Measurements from ENCODE around the gene POLR2I.

The POLR2I gene

DNA sequence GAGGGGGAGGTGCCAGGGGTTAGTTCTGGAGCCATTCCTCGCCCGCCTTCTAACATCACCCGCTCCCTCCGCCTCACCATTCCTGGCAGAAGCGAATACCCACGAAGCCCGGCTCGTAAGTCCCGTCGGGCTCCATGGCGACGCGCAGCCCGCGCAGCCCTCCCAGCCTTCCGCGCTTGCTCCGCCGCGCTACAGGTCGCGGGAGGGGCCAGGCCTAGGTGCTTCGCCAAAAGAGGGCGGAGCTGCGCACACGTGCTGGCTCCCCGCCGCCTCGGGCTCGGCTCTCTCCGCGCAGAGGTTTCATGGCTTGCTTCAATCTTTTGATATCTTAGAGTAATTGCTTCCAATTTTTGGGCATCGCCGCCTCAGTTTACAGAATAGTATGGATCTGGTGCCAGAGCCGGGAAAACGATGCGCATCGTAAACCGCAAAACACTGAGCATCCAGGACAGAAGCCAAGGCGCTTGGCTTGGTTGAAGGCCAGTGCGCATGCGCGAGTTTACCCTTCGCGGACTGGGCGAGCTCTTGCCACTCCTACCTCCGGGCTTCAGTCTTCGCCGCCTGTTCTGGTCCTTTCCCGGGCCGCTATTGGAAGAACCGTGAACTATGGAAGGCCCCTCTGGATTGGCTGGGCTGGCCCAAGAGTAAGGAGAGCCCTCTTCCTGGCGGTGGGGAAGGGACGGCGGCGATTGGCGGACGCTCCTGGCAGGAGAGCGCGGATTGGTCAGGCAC is at the start of gene POLR2I:
POLR2I (minus strand) TSS at position 155 of the 732 bp plus-strand sequence; CDS start at position 136, 19 bp downstream.
- no peak for TF ChIP-seq GATA2 (IDR thresholded peaks at IDR 0.05; ENCODE audit: low read depth, low read length)
- no peak for TF ChIP-seq GATA3 (IDR thresholded peaks at IDR 0.05; ENCODE audit: low read depth, low read length)

- no peak for TF ChIP-seq GATA2 (IDR thresholded peaks at IDR 0.05; ENCODE audit: low read depth, low read length)
- TF ChIP-seq GATA3 (IDR thresholded peaks at IDR 0.05; ENCODE audit: low read depth, low read length): no peak
Measured at GRCh38 chr19:36163813-36164212, 49.1 kb upstream of the POLR2I start.

DNA sequence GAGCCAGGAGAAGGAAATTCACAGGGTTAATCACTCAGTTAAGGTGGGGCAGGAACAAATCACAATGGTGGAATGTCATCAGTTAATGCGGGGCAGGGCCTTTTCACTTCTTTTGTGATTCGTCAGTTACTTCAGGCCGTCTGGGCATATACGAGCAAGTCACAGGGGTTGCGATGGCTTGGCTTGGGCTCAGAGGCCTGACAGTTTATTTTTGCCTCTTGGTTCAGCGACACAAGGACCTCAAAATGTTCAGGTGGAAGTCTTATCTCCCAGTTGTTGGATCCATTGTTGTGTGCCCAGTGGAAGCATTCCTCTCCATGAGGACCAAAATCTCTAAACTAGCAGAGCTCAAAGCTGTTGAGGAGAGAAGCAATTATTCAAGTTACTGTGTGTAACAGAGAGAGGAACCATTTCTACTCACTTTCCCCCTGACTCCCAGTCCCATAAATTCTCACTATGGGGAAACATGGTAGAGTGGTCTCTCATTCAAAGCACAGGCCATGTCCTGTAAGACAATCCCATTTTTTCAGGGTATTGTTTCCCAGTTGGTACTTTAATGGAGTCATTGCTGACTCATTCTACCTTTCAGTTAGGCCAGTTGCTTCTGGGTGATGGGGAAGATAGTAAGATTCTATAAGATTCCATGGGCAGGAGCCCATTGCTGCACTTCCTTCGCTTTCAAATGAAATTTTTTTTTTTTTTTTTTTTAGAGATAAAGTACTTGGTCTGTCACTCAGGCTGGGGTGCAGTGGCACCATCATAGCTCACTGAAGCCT is 46.3 kb upstream of the POLR2I start:
- no peak for TF ChIP-seq GATA3 (IDR thresholded peaks at IDR 0.05; ENCODE audit: low read depth, low read length)
- no peak for TF ChIP-seq GATA2 (IDR thresholded peaks at IDR 0.05; ENCODE audit: low read depth, low read length)

- no peak for TF ChIP-seq GATA3 (IDR thresholded peaks at IDR 0.05; ENCODE audit: low read depth, low read length)
- no peak for TF ChIP-seq GATA2 (IDR thresholded peaks at IDR 0.05; ENCODE audit: low read depth, low read length)
Measured at GRCh38 chr19:36153126-36153525, 38.5 kb upstream of the POLR2I start.

GRCh38 chr19:36152352-36153091 is 37.8 kb upstream of the POLR2I start, which contains the start of gene COX7A1:
COX7A1 (minus strand) TSS chr19:36152447; CDS start chr19:36152407, 40 bp downstream.
- TF ChIP-seq GATA3 (IDR thresholded peaks at IDR 0.05; ENCODE audit: low read depth, low read length) (no peak), GATA2 (IDR thresholded peaks at IDR 0.05; ENCODE audit: low read depth, low read length) (no peak)

DNA sequence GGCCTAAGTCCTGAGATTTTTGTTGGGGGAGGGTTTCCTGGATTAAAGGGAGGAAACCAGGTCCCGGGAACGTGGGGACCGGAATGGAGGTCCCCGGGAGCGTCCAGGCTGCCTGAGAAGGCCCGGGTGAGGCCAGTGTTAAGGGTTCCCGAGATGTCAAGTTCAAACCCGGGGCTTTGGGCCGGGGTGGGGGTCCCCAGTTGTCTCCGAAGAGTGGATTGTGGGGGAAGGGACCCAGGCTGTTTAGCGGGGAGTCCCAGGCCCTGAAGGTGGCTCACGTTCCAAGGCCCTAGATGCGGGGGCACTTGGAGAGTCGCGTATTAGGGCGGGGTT is 37.3 kb upstream of the POLR2I start:
- TF ChIP-seq GATA2 (IDR thresholded peaks at IDR 0.05; ENCODE audit: low read depth, low read length) (no peak), GATA3 (IDR thresholded peaks at IDR 0.05; ENCODE audit: low read depth, low read length) (no peak)

- TF ChIP-seq GATA2 (IDR thresholded peaks at IDR 0.05; ENCODE audit: low read depth, low read length) (no peak), GATA3 (IDR thresholded peaks at IDR 0.05; ENCODE audit: low read depth, low read length) (no peak)
Measured at GRCh38 chr19:36151144-36152018, 36.7 kb upstream of the POLR2I start.

DNA sequence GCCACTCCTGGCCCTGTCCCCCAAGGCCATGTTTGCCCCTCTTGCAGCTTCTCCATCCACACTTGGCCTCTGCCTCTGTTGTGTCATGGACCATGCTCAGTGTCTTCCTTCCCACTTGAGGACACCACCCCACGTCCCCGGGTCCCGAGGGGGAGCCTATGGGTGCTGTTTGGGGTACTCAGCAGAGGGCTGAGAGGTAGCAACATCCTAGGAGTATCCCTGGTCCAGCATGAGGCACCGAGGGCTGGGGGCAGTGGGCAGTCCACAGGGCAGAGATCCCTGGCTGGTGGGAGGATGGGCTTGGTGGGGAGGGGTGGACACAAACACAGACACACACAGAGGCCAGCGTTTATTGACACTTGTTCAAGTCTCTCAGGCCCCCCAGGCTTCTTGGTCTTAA is 35.9 kb upstream of the POLR2I start:
- no peak for TF ChIP-seq GATA3 (IDR thresholded peaks at IDR 0.05; ENCODE audit: low read depth, low read length)
- TF ChIP-seq GATA2 (IDR thresholded peaks at IDR 0.05; ENCODE audit: low read depth, low read length): no peak

DNA sequence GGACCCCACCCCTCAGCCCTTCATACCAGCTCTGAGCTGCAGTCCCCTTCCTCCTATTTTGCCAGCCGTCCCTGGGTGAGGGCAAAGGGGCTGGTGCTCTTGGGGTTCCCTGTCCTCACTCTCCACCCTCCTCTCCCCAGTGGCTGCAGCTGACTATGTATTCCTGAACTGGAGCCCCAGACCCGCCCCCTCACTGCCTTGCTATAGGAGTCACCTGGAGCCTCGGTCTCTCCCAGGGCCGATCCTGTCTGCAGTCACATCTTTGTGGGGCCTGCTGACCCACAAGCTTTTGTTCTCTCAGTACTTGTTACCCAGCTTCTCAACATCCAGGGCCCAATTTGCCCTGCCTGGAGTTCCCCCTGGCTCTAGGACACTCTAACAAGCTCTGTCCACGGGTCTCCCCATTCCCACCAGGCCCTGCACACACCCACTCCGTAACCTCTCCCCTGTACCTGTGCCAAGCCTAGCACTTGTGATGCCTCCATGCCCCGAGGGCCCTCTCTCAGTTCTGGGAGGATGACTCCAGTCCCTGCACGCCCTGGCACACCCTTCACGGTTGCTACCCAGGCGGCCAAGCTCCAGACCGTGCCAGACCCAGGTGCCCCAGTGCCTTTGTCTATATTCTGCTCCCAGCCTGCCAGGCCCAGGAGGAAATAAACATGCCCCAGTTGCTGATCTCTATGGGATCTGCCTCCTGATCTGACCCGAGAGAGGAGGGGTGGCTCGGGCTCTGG is 35.2 kb upstream of the POLR2I start:
- no peak for TF ChIP-seq GATA2 (IDR thresholded peaks at IDR 0.05; ENCODE audit: low read depth, low read length)
- no peak for TF ChIP-seq GATA3 (IDR thresholded peaks at IDR 0.05; ENCODE audit: low read depth, low read length)

DNA sequence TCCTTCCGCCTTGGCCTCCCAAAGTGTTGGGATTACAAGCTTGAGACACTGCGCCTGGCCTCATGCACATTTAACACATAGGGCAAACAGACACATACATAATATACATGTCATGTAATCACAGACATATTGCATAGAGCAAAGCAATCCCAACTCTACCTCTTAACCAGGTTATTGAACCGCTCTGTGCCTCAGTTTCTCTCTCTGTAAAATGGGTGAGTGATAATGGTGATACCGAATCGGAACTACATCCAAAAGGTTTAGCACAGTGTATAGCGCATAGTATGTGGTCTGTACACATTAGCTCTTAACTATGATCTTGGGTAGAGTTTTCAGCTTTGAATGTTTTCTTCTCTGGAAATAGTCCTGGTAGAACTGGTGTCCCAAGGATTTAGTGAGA is 29.9 kb upstream of the POLR2I start:
- no peak for TF ChIP-seq GATA2 (IDR thresholded peaks at IDR 0.05; ENCODE audit: low read depth, low read length)
- TF ChIP-seq GATA3 (IDR thresholded peaks at IDR 0.05; ENCODE audit: low read depth, low read length): no peak

GRCh38 chr19:36142496-36142895 is 27.8 kb upstream of the POLR2I start:
- TF ChIP-seq GATA3 (IDR thresholded peaks at IDR 0.05; ENCODE audit: low read depth, low read length) (no peak), GATA2 (IDR thresholded peaks at IDR 0.05; ENCODE audit: low read depth, low read length) (no peak)

GRCh38 chr19:36142046-36142445 is 27.4 kb upstream of the POLR2I start:
- no peak for TF ChIP-seq GATA3 (IDR thresholded peaks at IDR 0.05; ENCODE audit: low read depth, low read length)
